GM23338 (cell line): Measurements from ENCODE around the gene BTBD1. TPM values are rescaled to one million over a fixed set of nuclear protein-coding genes. Genes with fewer than 3 reads are reported as not detected.

Experiments
- ATAC-seq: fragments of 200-7000 bp; cut with Tn5 transposase; 3 replicates; pipeline ENCODE4 v1.9.1; 2020
- DNase-seq: peaks from one replicate; pipeline ENCODE4 v3.0.0-alpha.2; 2015; ENCODE audit warnings: low spot score
- H2AFZ ChIP-seq: fragments of 200-600 bp; sonication (generic); 2 replicates; pipeline ENCODE4 v1.8.0; 2016; ENCODE audit warnings: antibody characterized with exemption, mild to moderate bottlenecking, moderate library complexity
- H3F3A ChIP-seq: fragments of 200-600 bp; sonication (generic); replicated peaks from 2 replicates; pipeline ENCODE4 v1.8.0; 2017; ENCODE audit warnings: antibody characterized with exemption, mixed run types, low read depth
- H3K27ac ChIP-seq: fragments of 200-600 bp; sonication (generic); 2 replicates; pipeline ENCODE4 v1.6.1; 2016; ENCODE audit warnings: low read depth
- H3K27me3 ChIP-seq: fragments of 200-600 bp; sonication (generic); 2 replicates; pipeline ENCODE4 v1.8.0; 2016; ENCODE audit warnings: mild to moderate bottlenecking, mixed run types, moderate library complexity; ENCODE audit not compliant: insufficient read depth
- H3K36me3 ChIP-seq: fragments of 200-600 bp; sonication (generic); 2 replicates; pipeline ENCODE4 v1.8.0; 2016; ENCODE audit warnings: mild to moderate bottlenecking; ENCODE audit not compliant: insufficient read depth
- H3K4me1 ChIP-seq: fragments of 200-600 bp; sonication (generic); 2 replicates; pipeline ENCODE4 v1.8.0; 2016; ENCODE audit warnings: mild to moderate bottlenecking, moderate library complexity; ENCODE audit not compliant: insufficient read depth
- H3K4me2 ChIP-seq: fragments of 200-600 bp; sonication (generic); 2 replicates; pipeline ENCODE4 v1.7.1; 2017; ENCODE audit warnings: mixed run types
- H3K4me3 ChIP-seq: fragments of 200-600 bp; sonication (generic); 2 replicates; pipeline ENCODE4 v1.6.1; 2016; ENCODE audit warnings: mixed run types
- H3K79me2 ChIP-seq: fragments of 200-600 bp; sonication (generic); replicated peaks from 2 replicates; pipeline ENCODE4 v1.8.0; 2017; ENCODE audit warnings: mild to moderate bottlenecking; ENCODE audit not compliant: insufficient read depth
- H3K9me2 ChIP-seq: fragments of 200-600 bp; sonication (generic); 2 replicates; pipeline ENCODE4 v1.8.0; 2017; ENCODE audit not compliant: insufficient read depth
- H4K20me1 ChIP-seq: fragments of 200-600 bp; sonication (generic); replicated peaks from 2 replicates; pipeline ENCODE4 v1.8.0; 2017; ENCODE audit warnings: mild to moderate bottlenecking; ENCODE audit not compliant: insufficient read depth
- H3K27ac Mint-ChIP-seq: 2 replicates; pipeline ENCODE4 v1.8.0; 2020; ENCODE audit warnings: inconsistent platforms, mild to moderate bottlenecking, moderate library complexity, mixed read lengths
- H3K27me3 Mint-ChIP-seq: 3 replicates; pipeline ENCODE4 v1.8.0; 2022; ENCODE audit warnings: low read depth, mild to moderate bottlenecking, moderate library complexity, mixed read lengths, inconsistent platforms; ENCODE audit not compliant: insufficient read depth, poor library complexity
- H3K36me3 Mint-ChIP-seq: 3 replicates; pipeline ENCODE4 v1.8.0; 2021; ENCODE audit warnings: low read depth, mild to moderate bottlenecking, inconsistent platforms, moderate library complexity, mixed read lengths
- H3K4me1 Mint-ChIP-seq: 3 replicates; pipeline ENCODE4 v1.8.0; 2020; ENCODE audit warnings: mild to moderate bottlenecking, inconsistent platforms, mixed read lengths
- H3K4me3 Mint-ChIP-seq: 3 replicates; pipeline ENCODE4 v1.8.0; 2021; ENCODE audit warnings: moderate library complexity, mild to moderate bottlenecking, inconsistent platforms, mixed read lengths
- H3K9me3 Mint-ChIP-seq: 3 replicates; pipeline ENCODE4 v1.8.0; 2020; ENCODE audit warnings: moderate library complexity, mild to moderate bottlenecking, inconsistent platforms, mixed read lengths
- NANOG ChIP-seq: IDR thresholded peaks from 2 replicates; pipeline ENCODE4 v1.6.1; 2016; ENCODE audit warnings: antibody characterized with exemption, borderline replicate concordance
- STAT1 ChIP-seq: IDR thresholded peaks from one replicate; pipeline ENCODE4 v1.6.1; 2016; ENCODE audit warnings: antibody characterized with exemption; ENCODE audit not compliant: unreplicated experiment
- ZNF331 ChIP-seq: fragments of 250-450 bp; sonication (Bioruptor Pico); IDR thresholded peaks from 2 replicates; pipeline ENCODE4 v1.5.0; 2020; ENCODE audit warnings: low read depth, mild to moderate bottlenecking, moderate library complexity
- polyA plus RNA-seq: library from polyadenylated mRNA; unstranded; fragments of >200 nt; fragmentation: Nextera tagmentation; extraction: Ambion mirVana; gene quantifications from 2 replicates; pipeline ENCODE4 v1.2.1, GENCODE V29; 2016
- total RNA-seq: library from RNA; depleted of rRNA; stranded (reverse); fragments of >200 nt; shearing (Covaris generic); gene quantifications from 2 replicates; pipeline ENCODE4 v1.2.3, GENCODE V29; 2014
- TF ChIP-seq, protein P1 (sequence below), 2 experiments: fragments of 200-600 bp in 1 of 2; sonication (generic) in 1 of 2; conservative IDR thresholded peaks; 2 replicates each; pipeline versions ENCODE4 v1.5.1 to v1.6.1; 2016 to 2017; ENCODE audit warnings: antibody characterized with exemption in 2 of 2, low read depth in 2 of 2, mild to moderate bottlenecking in 2 of 2, moderate library complexity in 1 of 2
- TF ChIP-seq, protein P2 (sequence below): fragments of 250-450 bp; sonication (Bioruptor Pico); IDR thresholded peaks from 2 replicates; pipeline ENCODE4 v1.5.0; 2020; ENCODE audit warnings: mild to moderate bottlenecking, moderate library complexity
- TF ChIP-seq, protein P3 (sequence below): IDR thresholded peaks from 2 replicates; pipeline ENCODE4 v1.6.1; 2016; ENCODE audit warnings: antibody characterized with exemption

BTBD1 gene
- total and polyA plus RNA-seq, 2 experiments from 2014 or later, result 12.6 to 66.1 TPM

DNA sequence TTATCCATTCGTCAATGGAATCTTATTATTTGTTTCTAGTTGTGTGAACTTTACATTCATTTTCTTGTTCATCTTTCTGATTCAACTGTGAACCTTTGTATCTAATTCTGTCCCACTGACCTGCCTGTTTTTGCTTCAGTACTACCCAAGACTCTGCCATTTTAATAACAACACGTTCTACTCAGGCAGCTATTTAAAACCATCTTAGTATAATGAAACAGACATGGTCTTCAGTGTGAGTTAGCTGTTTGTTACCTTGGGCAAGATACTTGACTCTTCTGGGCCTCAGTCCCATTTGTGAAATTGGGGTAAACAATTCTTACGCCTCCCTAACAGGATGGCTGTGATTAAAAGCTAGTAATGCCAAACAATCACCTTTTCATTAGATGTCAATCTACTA lies 1.6 kb downstream of the BTBD1 start (continued):
- TF ChIP-seq, protein P1, sequence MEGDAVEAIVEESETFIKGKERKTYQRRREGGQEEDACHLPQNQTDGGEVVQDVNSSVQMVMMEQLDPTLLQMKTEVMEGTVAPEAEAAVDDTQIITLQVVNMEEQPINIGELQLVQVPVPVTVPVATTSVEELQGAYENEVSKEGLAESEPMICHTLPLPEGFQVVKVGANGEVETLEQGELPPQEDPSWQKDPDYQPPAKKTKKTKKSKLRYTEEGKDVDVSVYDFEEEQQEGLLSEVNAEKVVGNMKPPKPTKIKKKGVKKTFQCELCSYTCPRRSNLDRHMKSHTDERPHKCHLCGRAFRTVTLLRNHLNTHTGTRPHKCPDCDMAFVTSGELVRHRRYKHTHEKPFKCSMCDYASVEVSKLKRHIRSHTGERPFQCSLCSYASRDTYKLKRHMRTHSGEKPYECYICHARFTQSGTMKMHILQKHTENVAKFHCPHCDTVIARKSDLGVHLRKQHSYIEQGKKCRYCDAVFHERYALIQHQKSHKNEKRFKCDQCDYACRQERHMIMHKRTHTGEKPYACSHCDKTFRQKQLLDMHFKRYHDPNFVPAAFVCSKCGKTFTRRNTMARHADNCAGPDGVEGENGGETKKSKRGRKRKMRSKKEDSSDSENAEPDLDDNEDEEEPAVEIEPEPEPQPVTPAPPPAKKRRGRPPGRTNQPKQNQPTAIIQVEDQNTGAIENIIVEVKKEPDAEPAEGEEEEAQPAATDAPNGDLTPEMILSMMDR (conservative IDR thresholded peaks at IDR 0.05; ENCODE audit: low read depth in 2 of 2), result no peak
- TF ChIP-seq, protein P2, sequence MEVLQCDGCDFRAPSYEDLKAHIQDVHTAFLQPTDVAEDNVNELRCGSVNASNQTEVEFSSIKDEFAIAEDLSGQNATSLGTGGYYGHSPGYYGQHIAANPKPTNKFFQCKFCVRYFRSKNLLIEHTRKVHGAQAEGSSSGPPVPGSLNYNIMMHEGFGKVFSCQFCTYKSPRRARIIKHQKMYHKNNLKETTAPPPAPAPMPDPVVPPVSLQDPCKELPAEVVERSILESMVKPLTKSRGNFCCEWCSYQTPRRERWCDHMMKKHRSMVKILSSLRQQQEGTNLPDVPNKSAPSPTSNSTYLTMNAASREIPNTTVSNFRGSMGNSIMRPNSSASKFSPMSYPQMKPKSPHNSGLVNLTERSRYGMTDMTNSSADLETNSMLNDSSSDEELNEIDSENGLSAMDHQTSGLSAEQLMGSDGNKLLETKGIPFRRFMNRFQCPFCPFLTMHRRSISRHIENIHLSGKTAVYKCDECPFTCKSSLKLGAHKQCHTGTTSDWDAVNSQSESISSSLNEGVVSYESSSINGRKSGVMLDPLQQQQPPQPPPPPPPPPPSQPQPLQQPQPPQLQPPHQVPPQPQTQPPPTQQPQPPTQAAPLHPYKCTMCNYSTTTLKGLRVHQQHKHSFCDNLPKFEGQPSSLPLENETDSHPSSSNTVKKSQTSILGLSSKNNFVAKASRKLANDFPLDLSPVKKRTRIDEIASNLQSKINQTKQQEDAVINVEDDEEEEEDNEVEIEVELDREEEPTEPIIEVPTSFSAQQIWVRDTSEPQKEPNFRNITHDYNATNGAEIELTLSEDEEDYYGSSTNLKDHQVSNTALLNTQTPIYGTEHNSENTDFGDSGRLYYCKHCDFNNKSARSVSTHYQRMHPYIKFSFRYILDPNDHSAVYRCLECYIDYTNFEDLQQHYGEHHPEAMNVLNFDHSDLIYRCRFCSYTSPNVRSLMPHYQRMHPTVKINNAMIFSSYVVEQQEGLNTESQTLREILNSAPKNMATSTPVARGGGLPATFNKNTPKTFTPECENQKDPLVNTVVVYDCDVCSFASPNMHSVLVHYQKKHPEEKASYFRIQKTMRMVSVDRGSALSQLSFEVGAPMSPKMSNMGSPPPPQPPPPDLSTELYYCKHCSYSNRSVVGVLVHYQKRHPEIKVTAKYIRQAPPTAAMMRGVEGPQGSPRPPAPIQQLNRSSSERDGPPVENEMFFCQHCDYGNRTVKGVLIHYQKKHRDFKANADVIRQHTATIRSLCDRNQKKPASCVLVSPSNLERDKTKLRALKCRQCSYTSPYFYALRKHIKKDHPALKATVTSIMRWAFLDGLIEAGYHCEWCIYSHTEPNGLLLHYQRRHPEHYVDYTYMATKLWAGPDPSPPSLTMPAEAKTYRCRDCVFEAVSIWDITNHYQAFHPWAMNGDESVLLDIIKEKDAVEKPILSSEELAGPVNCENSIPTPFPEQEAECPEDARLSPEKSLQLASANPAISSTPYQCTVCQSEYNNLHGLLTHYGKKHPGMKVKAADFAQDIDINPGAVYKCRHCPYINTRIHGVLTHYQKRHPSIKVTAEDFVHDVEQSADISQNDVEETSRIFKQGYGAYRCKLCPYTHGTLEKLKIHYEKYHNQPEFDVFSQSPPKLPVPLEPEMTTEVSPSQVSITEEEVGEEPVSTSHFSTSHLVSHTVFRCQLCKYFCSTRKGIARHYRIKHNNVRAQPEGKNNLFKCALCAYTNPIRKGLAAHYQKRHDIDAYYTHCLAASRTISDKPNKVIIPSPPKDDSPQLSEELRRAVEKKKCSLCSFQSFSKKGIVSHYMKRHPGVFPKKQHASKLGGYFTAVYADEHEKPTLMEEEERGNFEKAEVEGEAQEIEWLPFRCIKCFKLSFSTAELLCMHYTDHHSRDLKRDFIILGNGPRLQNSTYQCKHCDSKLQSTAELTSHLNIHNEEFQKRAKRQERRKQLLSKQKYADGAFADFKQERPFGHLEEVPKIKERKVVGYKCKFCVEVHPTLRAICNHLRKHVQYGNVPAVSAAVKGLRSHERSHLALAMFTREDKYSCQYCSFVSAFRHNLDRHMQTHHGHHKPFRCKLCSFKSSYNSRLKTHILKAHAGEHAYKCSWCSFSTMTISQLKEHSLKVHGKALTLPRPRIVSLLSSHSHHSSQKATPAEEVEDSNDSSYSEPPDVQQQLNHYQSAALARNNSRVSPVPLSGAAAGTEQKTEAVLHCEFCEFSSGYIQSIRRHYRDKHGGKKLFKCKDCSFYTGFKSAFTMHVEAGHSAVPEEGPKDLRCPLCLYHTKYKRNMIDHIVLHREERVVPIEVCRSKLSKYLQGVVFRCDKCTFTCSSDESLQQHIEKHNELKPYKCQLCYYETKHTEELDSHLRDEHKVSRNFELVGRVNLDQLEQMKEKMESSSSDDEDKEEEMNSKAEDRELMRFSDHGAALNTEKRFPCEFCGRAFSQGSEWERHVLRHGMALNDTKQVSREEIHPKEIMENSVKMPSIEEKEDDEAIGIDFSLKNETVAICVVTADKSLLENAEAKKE (CRISPR knock-in tag), result no peak
- TF ChIP-seq, protein P3, sequence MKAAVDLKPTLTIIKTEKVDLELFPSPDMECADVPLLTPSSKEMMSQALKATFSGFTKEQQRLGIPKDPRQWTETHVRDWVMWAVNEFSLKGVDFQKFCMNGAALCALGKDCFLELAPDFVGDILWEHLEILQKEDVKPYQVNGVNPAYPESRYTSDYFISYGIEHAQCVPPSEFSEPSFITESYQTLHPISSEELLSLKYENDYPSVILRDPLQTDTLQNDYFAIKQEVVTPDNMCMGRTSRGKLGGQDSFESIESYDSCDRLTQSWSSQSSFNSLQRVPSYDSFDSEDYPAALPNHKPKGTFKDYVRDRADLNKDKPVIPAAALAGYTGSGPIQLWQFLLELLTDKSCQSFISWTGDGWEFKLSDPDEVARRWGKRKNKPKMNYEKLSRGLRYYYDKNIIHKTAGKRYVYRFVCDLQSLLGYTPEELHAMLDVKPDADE, result no peak
- no peak for TF ChIP-seq ZNF331

DNA sequence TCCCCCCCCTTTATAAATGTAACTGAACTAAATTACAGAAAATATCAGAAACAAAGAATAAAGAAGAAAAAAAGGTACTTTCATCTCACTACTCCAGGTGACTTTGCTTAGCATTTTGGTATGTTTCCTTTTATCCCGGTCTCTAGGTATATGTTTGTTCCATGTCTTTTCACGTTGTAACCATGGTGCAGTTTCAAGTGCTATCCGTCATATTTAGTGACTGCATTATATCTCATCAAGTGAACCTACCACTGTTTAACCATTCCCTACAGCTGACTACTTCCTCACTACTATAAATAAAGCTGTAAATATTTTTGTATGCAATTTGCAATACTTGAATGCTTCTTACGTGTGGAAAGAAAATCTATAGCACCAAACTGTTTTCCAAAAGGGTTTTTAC lies 2.2 kb downstream of the BTBD1 start:
- H3K4me3 ChIP-seq, result peak overlapping the region; percentile 77

More for the DNA sequence above, 2.2 kb downstream of the BTBD1 start:
- DNase-seq, result no peak
- TF ChIP-seq STAT1 (no peak), NANOG (no peak)
- no peak overlapping the region for H3K27ac Mint-ChIP-seq
- peaks cover 5% of the 10 kb centered on the region for H3K36me3 Mint-ChIP-seq
- Histone ChIP-seq H3K9me2 (no peaks in the 10 kb centered on the region), H3K4me2 (peak overlapping the region; percentile 82), H4K20me1 (peaks cover 30% of the 10 kb centered on the region), H3K36me3 (no peaks in the 10 kb centered on the region), H3K79me2 (peaks cover 66% of the 10 kb centered on the region), H3K27me3 (no peaks in the 10 kb centered on the region), H2AFZ (no peak overlapping the region), H3K27ac (no peak overlapping the region), H3K4me1 (peaks cover 33% of the 10 kb centered on the region), H3F3A (no peaks in the 10 kb centered on the region; the same call in 1 of the 2 replicates)
- ATAC-seq, result no peak
- peaks cover 17% of the 10 kb centered on the region for H3K4me1 Mint-ChIP-seq
- peaks cover 7% of the 10 kb centered on the region; the same call in 2 of the 3 replicates for H3K9me3 Mint-ChIP-seq
- H3K27me3 Mint-ChIP-seq, result peaks cover 5% of the 10 kb centered on the region
- no peak overlapping the region; the same call in 1 of the 3 replicates for H3K4me3 Mint-ChIP-seq
